Measurements from ENCODE around the gene RNF114. TPM values are rescaled to one million over a fixed set of nuclear protein-coding genes. Genes with fewer than 3 reads are reported as not detected.

Gene RNF114
- total and polyA plus RNA-seq, 12 donors = 26.9 to 201 (median 68.9) TPM

DNA sequence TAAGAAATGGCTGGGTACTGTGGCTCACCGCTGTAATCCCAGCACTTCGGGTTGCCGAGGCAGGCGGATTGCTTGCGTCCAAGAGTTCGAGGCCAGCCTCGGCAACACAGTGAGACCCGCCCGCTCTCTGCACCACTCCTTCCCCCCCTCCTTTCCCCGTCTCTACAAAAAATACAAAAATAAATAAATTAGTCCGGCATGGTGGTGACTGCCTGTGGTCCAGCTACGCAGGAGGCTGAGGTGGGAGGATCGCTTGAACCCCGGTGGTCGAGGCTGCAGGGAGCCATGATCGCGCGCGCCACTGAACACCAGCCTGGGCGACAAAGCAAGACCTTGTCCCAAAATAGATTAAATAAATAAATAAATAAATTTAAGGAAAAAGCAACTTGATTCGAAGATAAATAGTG lies 448 bp upstream of the RNF114 start:
- DNase-seq = no peak
- Histone ChIP-seq H3K4me3 (peak overlapping the region in 2 of 4 donors; percentile 88 to 90), H3K27ac (peak overlapping the region in 2 of 5 donors; percentile 14 to 94), H3K9me3 (replicated peaks in 1 of 3) (no peaks in the 10 kb centered on the region), H3K36me3 (replicated peaks in 1 of 2) (peaks cover 0 to 6% of the 10 kb centered on the region in 2 donors), H3K27me3 (no peaks in the 10 kb centered on the region), H3K4me1 (replicated peaks in 1 of 2) (peaks cover 23 to 38% of the 10 kb centered on the region in 2 donors)
- intact Hi-C loops (cut with DNase I) = no loop called here
- no peak for TF ChIP-seq CTCF (IDR thresholded peaks at IDR 0.05)
- no peak for TF ChIP-seq POLR2A (IDR thresholded peaks at IDR 0.05)
- 29 to 39% (median 36%) methylated on average over 21 of the region's 21 CpGs for WGBS, 4 donors

- peak in 1 of 7 donors; percentile 64 for DNase-seq
These were observed 1.1 kb downstream of the RNF114 start for GRCh38 chr20:49937027-49937929.

GRCh38 chr20:49938173-49939163 lies 2.3 kb downstream of the RNF114 start:
- peak; percentile 56 to 90 (median 77) for DNase-seq
- WGBS, 4 donors = 53 to 55% (median 53%) methylated on average over 12 of the region's 12 CpGs
- no peak for TF ChIP-seq POLR2A (IDR thresholded peaks at IDR 0.05)
- no peak for TF ChIP-seq CTCF (IDR thresholded peaks at IDR 0.05)
- Histone ChIP-seq H3K4me3 (peak overlapping the region in 1 of 4 donors; percentile 90), H3K27me3 (no peaks in the 10 kb centered on the region), H3K36me3 (replicated peaks in 1 of 2) (peaks cover 0 to 33% of the 10 kb centered on the region in 2 donors), H3K4me1 (replicated peaks in 1 of 2) (peaks cover 23 to 38% of the 10 kb centered on the region in 2 donors), H3K9me3 (replicated peaks in 1 of 3) (no peaks in the 10 kb centered on the region), H3K27ac (peak overlapping the region in 2 of 5 donors; percentile 61 to 94)
- intact Hi-C loops (cut with DNase I) = no loop called here

More at GRCh38 chr20:49937027-49937929, 1.1 kb downstream of the RNF114 start:
- intact Hi-C loops (cut with DNase I) = no loop called here
- Histone ChIP-seq H3K4me1 (replicated peaks in 1 of 2) (peaks cover 23 to 38% of the 10 kb centered on the region in 2 donors), H3K27me3 (no peaks in the 10 kb centered on the region), H3K27ac (peak overlapping the region in 3 of 5 donors; percentile 93 to 95 (median 94)), H3K9me3 (replicated peaks in 1 of 3) (no peaks in the 10 kb centered on the region), H3K4me3 (peak overlapping the region in 3 of 4 donors; percentile 49 to 90 (median 88)), H3K36me3 (replicated peaks in 1 of 2) (peaks cover 0 to 21% of the 10 kb centered on the region in 2 donors)
- 14 to 17% (median 17%) methylated on average over 9 to 12 of the region's 12 CpGs for WGBS, 4 donors
- TF ChIP-seq CTCF (IDR thresholded peaks at IDR 0.05) (no peak), POLR2A (IDR thresholded peaks at IDR 0.05) (no peak)
